Activated CD4-positive, alpha-beta T cell treated with anti-CD3 and anti-CD28 coated beads, Interleukin-2, amount 50 U/mL, for 4 hours (primary cell): ENCODE results near the gene SPEM3.
"Not testable (repeated sequence)": the region's sequence is repeated elsewhere in the genome, so short reads cannot be mapped to it uniquely, and the experiment has no call there.

Experiments used
- DNase-seq, 2 experiments: peaks; one replicate each; pipeline ENCODE4 v3.0.0-alpha.2; 2020

Gene SPEM3

GRCh38 chr17:7443499-7444485, 15.1 kb downstream of the SPEM3 start:
- no peak for DNase-seq

GRCh38 chr17:7444682-7445618, 16.3 kb downstream of the SPEM3 start, which contains the start of gene CHRNB1:
TSS of gene CHRNB1 (plus strand) at chr17:7445061. CDS start at chr17:7445128, 67 bp downstream.
- DNase-seq: no peak

GRCh38 chr17:7445619-7445968, 16.9 kb downstream of the SPEM3 start:
- no peak for DNase-seq

- no peak for DNase-seq
Measured at GRCh38 chr17:7448461-7448860, 19.8 kb downstream of the SPEM3 start.

GRCh38 chr17:7459961-7460545, 31.4 kb downstream of the SPEM3 start:
- no peak for DNase-seq

- no peak for DNase-seq
Measured at GRCh38 chr17:7460850-7461660, 32.4 kb downstream of the SPEM3 start.

- DNase-seq: no peak
Measured at GRCh38 chr17:7462474-7463371, 34.1 kb downstream of the SPEM3 start.

GRCh38 chr17:7463372-7463846, 34.8 kb downstream of the SPEM3 start:
- DNase-seq: no peak

- DNase-seq: no peak
Measured at GRCh38 chr17:7464081-7464480, 35.4 kb downstream of the SPEM3 start.

- no peak for DNase-seq
Measured at GRCh38 chr17:7465597-7466275, 37.1 kb downstream of the SPEM3 start.

- DNase-seq: no peak
Measured at GRCh38 chr17:7466318-7466638, 37.6 kb downstream of the SPEM3 start.

- no peak for DNase-seq
Measured at GRCh38 chr17:7466639-7467341, 38.1 kb downstream of the SPEM3 start.

- DNase-seq: no peak
Measured at GRCh38 chr17:7467498-7467897, 38.8 kb downstream of the SPEM3 start.

GRCh38 chr17:7468290-7468689, 39.6 kb downstream of the SPEM3 start:
- no peak for DNase-seq

- no peak for DNase-seq
Measured at GRCh38 chr17:7468804-7469389, 40.2 kb downstream of the SPEM3 start.

- not testable (repeated sequence) for DNase-seq
Measured at GRCh38 chr17:7469843-7470242, 41.2 kb downstream of the SPEM3 start.

GRCh38 chr17:7470457-7470973, 41.9 kb downstream of the SPEM3 start:
- DNase-seq: not testable (repeated sequence)

- DNase-seq: no peak
Measured at GRCh38 chr17:7471729-7472128, 43.1 kb downstream of the SPEM3 start.

GRCh38 chr17:7474767-7475166, 46.1 kb downstream of the SPEM3 start:
- DNase-seq: not testable (repeated sequence)
